DMS79 treated with DMSO at 0.1 percent for 48 hours (cell line): Measurements from ENCODE around the gene DGKB.

ENCODE experiments used
- DNase-seq: peaks from one replicate; lab custom pipeline; 2025; lab: John Stamatoyannopoulos, UW

Gene DGKB

DNA sequence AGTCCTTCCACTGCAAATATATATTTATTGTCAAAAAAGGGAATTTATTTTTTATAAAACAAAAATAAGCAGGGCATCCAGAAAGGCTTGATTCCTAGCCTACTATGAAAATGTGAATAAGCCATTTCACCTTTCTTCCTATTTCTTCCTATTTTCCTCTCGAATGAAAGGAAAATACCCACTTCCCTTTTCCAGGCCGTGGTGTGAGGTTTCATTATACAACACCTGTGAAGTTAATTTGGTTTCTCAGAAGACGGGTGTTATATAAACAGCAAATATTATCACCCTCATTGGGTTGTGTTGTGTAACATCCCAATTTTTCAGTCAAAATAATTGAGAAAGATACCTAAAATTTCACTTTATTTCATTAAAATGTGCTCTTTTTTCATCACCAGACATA lies 214.3 kb downstream of the DGKB start:
- DNase-seq = no peak

DNA sequence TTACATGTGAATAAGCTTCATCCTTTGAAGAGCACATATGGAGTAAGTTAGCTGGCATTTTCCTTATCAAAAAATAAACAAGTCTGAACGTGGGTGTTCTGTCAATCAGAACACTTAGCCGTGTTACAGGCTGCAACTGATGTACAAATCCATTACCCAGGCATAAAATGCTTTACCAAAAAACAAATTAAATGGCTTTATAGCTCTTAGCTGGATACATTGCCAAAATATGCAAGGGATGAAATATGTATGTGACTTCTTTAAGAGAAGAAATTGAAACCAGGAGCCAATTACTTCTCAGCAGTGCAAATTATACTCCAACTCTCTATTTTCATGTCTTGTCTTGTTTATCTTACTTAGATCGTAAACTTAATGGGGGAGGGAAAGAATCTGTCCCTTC lies 214.8 kb downstream of the DGKB start:
- DNase-seq = no peak

DNA sequence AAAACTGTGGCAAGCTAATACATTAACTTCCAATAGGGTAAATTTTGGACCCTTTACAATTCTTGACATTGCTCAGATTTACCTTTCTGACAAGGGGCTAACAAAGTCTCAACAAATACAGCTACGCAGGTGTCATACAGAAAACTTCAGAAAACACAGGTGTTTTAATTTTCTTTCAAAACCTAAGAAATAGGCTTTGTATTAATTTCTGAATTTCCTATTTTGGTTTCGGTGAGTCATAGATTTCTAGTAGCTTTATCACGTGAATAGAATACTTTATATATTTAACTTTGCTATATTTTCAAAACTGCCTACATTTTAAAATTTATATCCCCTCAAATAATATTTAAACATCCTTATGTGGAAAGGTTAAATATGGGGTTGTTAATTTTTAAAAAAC lies 215.3 kb downstream of the DGKB start:
- DNase-seq = no peak

DNA sequence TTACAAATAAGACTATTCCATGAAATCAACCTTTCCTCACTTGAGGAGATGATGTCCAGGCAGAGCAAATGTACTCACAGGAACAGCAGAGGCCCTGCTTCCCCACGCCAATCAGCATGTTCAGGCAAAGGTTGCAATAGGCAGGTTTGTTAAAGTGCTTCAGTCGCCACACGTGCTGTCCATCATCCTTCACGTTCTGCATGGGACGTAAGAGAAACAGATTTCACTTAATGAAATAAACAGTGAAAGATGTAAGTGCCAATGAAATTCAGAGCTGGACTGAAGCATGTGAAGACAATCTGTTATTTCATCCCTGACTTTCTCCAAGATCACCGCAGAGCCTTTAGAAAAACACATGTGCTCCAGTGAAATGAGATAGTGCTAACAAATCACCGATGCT lies 217.4 kb downstream of the DGKB start:
- no peak for DNase-seq

DNA sequence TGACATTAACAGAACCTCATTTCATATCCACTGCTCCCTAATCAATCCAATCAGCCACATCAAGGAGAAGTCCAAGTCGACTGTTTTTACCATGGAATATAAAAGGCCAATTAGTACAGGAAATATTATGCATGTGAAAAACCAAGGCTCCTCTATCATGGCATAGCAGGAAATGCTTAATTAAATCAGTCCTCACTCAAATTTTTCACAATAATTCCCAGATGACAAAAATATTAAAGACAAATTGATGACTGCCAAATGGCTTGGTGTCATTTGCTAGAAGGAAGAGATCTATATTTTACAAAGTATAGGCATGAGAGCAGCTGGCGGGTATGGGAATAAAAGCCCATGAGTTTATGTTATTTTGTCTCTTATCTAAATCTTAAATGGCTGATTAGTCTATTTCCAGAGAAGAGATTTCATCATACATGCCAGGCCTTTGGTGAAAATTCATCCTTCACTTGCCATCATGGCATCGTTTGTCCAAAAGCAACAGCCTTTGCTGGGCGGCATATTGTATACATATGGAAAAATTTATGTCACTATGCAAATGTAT lies 219.6 kb downstream of the DGKB start:
- no peak for DNase-seq

DNA sequence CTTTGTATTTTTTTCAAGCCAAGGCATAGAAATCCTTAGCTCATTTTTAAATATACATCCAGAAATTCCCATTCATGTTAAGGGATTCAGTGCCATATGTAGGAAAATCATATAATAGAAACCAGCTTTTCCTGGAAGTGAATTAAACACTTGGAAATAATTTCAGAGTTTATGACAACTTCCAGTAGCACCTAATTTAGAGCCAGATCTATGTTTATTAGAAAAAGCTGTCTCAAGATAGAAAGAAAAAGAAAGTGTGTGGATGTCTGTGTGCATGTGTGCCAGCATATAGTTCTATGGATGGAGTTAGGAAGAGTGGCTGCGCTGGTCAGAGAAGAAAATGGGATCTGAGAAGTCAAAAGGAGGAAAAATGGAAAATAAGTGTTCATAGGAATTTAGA lies 225.7 kb downstream of the DGKB start:
- no peak for DNase-seq

DNA sequence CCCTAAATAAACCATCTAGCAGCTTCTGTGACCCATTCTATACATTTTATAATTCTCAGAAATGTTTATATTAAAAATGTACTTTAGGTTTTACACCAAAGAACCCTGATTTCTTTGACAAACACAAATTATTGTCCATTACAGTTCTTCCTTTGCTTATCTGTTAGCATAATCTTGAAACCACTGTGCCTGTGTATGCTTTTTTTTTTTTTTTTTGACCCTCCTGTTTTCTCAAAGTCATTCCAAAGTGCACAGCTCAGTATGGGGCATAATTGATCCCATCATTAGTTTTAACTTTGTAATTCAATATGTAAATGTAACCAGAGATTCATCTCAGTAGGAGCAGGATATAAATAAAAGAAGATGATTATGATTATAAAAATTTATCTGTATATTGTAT lies 229.3 kb downstream of the DGKB start:
- no peak for DNase-seq

DNA sequence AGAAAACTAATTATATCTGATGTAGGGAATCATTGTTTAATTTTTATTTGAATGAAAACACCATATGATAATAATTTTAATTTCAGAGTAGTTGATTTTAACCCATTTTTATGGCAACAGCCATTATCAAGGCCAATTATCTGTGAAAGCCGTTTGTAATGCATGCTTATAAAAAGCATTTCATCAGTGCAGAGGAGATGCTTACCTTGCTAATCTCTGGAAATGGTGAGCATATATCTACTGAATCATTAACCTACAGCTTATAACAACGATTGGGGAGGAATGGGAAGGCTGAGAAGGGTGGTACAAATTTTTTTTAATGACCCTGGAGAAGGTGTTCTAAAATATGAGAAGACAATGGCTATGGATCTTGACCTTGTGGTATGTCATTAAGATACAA lies 235.6 kb downstream of the DGKB start:
- no peak for DNase-seq

DNA sequence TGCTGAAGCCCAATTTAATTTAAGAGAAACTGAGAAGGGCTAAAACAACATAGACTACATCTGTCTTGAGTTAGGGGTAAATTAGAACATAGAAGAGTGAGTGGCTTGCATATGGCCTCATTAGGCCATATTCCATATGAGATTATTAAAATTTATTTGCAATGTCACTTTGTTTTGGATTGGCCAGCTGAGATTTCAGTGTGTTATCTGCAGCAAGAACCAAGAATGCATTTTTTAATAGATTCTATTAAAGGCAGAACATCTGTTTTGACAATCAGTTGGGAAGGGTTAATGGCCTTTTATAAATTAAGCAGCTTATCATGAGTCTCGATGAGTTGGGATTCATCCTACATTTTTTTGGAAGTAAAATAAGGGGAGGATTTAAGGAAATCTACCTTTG lies 236.2 kb downstream of the DGKB start:
- no peak for DNase-seq

DNA sequence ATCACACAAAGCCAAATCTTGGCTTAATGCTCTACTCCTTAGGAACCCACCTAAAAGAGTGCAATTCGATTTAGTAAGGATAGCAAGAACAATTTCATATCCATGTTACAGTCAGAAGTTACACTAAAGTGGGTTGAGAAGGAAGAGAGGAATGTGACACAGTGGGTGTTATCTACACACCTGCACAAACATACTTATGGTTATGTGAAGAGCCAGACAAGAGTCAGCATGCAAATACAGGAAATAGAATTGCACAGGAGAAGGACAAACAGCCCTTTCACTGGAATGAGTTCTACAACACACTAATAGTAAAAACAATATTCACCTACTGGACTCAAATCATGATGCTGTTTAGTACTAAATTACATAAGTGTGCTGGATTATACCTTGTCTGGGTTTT lies 262.8 kb downstream of the DGKB start:
- no peak for DNase-seq

DNA sequence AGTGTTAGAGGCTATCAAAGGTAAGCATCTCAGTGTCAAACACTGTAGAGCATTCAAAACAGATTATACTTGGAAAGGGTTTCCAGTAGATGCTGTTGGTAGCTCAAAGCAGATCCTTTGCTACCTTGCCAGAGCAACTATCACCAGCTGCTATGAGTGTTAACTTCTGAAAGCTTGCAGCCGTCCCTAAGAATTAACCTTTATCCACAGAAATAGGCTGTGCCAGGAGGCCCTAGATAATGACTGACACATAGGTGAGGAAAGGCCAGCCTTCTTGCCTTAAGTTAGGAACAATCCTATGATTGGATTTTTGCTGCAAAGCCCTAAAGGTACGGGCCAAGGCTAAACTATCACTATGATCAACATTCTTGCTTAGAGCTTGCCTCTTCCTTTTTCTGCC lies 263.2 kb downstream of the DGKB start:
- DNase-seq = no peak

DNA sequence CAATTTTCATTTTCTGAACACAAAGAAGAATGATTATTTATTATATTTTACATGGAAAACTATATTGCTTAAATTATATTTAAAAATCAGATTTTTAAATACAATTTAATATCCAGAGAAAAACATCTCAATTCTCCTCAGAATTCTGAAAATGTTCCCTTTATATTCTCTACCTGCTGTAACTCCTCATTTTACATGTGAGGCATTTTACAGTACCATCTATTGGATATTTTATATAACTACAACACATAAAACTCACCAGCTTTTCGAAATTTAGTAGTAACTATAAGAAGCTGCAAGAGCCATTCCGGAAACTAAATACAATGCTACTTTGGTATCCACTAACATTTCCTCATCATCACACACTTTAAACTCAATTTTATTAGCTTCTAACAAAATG lies 264.6 kb downstream of the DGKB start:
- DNase-seq = no peak

DNA sequence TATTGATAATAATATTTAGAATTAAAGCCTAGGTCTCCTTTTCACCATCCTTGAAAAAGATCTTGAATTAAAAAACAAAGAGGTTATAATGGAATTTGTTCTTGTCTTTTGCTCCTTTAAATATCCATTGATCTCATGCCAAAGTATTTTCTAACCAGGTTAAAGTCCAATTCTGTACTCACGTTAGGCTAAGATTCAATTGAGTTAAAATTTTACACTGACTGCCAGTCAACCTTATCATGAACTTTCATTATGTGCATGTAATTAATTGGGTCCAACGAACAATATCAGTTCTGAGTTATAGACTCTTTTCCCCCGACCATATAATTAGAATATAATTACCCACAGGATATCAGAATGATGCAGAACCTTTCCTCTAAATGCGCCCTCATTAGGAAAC lies 266.6 kb downstream of the DGKB start:
- DNase-seq = no peak

DNA sequence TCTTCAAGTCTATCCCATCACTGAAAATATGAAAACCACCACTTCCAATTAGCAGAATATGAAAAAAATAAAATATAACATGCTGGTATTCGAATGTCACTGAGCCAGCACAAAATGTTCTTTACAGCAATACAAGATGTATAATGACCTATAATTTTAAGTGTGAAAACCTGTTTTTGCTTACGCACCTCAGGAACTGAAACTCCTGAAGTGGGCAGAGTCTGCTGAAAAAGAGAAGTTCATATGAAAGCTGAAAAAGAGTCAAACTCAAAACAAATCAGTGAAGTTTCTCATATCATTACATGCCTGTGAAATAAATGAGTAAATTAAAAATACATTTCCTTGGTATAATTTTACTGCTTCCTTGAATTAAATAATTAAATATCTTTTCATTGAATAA lies 272.5 kb downstream of the DGKB start:
- DNase-seq = no peak

DNA sequence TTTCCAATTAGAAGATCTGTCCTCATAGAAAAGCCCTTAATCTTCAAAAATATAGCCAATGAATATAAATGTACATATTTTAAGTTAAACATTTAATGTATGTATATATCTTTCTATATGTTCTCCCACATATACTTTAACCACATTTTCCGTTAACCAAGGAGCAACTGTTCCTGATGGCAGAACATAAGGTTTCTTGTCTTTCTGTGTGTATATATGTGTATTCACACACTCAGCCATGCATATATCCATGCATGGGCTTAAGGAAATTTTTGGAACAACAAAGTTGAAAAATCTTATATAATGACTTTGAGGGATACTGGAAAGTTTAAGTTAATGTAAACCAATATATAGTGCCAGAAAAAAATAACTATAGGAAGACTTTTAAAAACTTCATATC lies 274.0 kb downstream of the DGKB start:
- no peak for DNase-seq

DNA sequence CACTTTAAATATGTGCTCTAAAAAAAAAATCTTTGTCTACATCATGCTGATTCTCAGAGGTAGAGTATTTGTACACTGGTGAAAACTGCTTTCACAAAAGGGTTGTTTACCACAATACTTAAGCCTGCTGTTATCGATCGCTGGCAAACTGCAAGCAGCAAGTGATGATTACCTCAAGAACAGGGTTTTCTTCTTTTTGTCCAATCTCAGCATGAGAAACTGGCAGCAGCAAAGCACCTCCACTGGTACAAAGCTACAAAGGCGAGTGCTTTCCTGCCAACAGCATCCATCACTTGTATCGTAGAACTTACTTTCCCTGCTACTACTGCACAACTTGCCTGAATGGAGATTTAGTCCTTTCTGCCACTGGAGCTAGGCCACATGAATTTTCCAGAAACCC lies 276.5 kb downstream of the DGKB start:
- no peak for DNase-seq

DNA sequence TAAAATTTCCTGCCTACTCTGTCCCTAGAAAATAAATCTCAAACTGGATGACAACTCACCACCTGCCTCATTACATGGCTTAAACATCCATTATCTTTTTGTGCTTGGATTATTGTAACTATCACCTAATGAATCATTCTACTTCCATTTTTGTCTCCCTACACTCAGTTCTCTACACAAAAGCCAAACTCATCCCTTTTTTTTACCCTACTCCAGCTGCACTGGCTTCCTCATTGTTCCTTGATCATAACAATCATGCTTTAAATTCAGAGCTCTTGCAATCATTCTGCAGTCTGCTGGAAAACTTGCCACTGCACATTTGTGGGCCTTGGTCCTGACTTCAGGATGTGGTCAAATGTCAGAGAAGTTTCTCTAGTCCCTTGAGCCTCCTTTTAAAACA lies 280.0 kb downstream of the DGKB start:
- no peak for DNase-seq

DNA sequence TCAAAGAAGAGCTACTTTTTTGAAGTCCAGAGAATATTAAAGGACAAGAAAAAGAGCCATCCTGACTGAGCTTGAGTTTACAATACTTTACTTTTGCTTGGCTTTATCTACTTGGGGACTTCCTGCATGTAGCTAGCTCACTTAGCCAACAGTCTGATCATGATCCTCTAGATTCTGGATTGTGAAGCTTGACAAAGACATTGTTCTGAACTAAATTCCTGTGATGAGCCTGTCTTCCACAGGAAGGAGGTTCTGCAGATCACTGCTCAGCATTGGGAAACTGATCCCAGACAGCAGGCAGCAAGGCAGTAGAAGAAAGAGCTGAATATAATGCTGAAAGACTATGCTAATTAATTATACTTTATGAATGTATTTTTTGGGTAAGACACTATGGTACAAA lies 296.4 kb downstream of the DGKB start:
- DNase-seq = no peak

DNA sequence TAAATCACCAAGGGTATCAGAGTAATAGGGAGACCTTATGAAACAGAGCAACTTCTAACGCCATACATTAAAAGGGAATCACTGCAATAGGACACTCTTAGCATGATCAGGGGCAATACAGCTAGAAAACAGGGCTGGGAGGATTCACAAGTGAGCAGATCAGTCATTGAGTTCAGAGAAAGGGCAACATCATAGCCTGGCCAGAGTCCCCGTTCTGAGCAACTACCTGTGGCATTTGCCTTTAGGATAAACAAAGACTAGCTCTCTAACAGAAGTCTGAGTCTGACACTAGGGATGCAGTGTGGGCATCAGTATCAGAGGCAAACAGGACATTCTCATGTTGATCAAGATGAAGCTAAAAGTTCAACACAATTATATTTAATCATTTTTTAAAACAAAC lies 297.9 kb downstream of the DGKB start:
- DNase-seq = no peak

DNA sequence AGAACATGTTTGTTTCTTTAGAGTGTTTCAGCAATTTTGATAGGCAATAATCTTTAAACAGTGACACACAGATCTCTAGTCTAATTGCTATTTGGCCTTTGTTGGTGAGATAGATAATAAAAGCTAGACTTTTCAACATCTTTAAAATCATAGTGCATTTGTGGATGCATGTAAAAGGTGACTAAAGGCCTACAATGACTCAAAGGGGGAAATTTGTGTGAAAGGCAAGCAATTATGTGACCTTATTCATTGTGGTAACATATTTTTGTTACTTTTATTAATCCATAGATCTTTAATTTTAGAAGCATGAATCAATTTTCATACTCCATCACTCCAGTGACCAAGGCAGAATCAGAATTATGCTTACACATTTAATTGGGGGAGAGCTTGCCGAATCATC lies 299.7 kb downstream of the DGKB start:
- DNase-seq = no peak

DNA sequence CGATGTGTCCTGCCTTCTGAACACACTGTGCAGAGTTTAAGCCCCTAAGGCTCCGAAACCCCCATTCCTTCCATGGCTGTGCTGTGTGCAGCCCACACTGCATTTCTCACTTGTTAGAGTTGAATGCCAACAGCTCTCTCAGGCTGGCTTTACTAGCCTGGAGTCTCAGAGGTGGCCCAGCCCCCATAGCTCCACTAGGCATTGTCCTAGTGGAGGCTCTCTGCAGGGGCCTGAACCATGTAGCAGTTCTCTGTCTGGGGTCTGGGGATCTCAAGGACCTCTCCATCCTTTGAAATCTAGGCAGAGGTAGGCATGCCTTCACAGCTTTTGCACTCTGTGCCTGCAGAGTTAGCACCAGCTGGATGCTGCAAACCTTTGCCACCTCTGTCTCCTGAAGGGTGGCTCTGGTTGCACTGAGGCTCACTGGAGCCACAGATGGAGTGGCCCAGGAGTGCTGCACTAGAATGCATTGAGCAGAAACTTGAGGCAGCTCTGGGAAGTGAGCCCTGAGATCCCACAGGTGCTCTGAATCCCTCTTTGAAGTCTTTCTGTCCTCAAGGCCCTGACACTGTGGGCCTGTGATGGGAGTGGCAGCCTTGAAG lies 301.7 kb downstream of the DGKB start:
- DNase-seq = no peak

DNA sequence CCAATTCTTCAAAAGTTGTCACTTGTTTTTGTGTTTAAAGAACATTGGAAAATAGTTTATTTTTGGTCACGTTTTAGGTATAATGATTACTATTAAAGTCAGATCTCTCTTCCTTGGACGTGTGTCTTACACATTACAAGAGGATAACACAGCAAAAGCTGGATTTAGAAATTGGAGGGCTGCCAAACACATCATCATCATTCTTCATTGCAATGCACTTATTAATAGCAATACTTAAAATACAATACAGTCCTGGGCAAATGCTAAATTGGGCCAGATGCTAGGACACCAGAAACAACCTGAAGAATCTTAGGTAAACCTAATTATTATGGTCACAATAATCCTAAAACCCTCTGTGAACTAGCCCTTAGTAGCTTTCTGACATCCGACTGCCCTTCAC lies 303.6 kb downstream of the DGKB start:
- no peak for DNase-seq

DNA sequence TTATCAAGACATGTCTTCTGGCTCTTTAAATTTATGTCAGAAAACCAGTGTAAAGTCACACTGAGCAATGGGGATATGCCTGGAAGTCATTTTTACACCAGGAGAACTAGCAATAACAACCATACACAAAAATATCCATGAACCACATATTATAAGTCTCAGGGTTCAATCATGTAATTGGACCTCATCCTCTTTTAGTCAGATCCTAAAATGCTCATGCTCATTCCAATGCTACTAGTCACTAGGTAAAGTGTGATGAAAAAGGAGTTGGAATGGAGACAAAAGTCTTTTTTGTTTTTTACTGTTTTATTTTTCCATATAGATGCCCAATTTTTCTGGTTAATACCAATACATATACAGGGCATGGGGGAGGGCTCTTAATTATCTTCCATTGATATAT lies 306.1 kb downstream of the DGKB start:
- DNase-seq = no peak

DNA sequence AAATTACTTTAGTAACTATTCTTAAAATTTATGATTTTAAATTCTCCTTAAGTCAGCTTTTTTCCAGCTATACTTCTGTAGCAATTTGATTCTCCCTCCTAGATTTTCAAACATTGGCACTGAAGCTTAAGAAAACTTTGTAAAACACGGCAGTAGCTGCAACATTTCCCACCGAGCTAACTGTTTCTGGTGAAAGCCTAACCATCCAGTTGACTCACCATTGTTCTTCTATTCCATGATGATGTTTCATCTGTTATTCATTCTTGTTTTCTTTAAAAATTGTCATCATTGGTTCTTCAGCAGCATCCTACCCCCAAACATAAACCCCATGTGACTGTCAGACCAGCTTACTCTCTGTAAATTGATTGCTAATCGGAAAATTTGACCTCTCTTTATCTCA lies 312.3 kb downstream of the DGKB start:
- DNase-seq = no peak

DNA sequence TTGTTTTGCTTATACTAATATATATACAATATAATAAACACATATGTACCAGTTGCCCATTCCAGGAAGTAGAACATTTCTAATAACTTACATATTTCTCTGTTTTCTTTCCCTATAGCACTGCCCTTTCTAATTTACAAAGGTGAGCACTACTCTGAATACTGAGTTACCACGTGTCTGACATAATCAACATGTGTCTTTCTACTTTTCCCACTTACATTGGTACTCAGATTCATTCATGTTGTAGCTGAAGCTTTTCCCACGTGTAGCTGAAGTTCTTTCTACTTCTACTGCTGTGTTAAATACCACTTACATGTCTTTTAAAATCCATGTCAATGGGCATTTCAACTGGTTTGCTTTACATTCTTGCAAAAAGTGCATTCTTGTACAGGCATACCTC lies 317.3 kb downstream of the DGKB start:
- DNase-seq = no peak
